GM15510 (cell line): Measurements from ENCODE around the gene KRT16.

Source experiments
- POLR2A ChIP-seq: IDR thresholded peaks from 3 replicates; pipeline ENCODE4 v1.6.1; 2011; ENCODE audit warnings: borderline replicate concordance; ENCODE audit not compliant: insufficient read length; ENCODE audit errors: extremely low read depth

The KRT16 gene

DNA sequence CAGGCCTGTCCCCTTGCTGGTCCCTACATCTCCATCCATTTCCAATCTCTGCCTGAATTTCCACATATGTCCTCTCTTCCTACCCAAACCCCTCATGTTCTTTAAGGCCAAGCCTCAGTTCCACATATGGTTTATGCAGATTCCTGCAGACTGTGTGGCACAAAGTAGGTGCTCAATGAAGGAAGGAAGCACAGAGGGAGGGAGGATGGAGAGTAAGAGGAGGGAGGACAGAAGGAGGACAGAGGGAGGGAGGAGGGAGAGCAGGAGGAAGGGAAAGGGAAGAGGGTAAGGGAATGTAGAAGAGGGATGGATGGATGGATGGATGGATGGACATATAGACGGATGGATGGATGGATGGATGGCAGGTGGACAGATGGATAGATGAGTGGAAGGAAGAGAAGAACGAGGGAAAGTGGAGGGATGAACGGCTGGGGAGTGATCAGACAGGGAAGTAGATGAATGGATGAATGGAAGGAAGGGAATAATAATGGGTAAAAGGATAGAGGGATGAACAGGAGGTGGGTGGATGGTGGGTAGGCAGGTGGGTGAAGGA, 18.1 kb downstream of the KRT16 start:
- no peak for TF ChIP-seq POLR2A

DNA sequence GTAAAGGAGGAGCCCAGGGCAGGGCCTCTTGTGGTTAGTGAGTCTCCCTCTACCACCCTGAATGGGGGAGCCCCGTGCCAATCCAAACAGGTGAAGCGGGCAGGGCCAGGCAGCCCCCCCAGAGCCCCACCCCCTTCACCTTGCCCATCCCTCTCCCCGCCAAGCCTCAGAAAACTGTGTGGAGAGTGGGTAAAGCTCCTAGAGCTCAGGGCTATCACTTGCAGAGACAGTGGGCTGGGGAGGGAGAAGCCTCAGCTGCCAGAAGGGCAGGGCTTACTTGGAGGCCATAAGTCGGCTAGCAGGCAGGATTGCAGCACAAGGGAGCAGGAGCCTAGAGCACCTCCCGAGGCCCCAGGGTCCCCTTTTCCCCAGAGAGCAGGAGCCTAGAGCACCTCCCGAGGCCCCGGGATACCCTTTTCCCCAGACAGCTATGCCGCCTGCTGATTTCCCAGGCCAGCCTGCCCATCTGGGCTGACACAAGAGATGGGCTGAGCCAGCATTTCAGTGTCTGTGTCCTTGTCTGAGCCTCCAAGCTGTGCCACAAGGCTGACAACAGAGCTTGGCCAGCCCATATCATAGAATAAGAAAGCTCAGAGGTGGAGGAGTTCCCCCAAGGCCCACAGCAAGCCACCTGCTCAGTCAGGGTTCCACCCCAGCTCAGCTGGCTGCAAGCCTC, 19.1 kb downstream of the KRT16 start:
- no peak for TF ChIP-seq POLR2A

DNA sequence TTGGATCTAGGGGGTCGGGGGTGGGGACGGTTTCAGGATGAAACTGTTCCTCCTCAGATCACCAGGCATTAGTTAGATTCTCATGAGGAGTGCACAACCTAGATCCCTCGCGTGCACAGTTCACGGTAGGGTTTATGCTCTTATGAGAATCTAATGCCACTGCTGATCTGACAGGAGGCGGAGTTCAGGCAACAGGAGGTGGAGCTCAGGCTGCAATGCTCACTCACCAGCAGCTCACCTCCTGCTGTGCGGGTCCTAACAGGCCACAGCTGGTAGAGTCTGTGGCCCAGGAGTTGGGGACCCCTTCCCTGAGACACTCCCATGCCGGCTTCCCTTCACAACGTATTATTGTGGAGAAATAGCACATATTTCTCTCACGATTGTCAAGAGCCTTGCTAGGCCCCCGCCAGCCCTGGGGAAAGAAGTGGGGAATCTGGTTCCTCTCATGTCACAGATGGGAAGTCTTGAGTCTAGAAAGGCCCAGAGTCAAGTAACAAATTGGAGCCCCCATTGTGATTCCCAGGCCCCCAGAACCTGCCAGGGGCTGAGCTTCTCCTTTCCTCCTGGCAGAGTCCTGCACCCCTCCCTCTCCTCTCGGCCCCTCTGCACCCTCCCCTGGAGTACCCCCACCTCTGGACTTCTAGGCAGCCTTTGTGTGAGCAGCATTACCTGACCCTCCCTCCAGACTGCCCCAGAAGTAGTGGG, 19.8 kb downstream of the KRT16 start:
- TF ChIP-seq POLR2A: no peak

DNA sequence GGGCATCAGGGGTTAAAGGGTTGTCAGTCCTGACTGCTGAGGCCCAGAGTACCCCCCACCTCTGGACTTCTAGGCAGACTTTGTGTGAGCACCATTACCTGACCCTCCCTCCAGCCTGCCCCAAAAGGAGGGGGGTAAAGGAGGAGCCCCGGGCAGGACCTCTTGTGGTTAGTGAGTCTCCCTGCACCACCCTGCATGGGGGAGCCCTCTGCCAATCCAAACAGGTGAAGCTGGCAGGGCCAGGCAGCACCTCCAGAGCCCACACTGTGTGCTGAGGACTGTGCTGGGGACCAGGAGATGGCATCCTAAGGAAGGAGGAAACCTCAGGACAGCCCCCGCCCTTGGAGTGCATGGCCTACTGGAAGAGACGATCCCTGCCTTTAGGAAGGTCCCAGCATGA, 23.3 kb downstream of the KRT16 start:
- no peak for TF ChIP-seq POLR2A

DNA sequence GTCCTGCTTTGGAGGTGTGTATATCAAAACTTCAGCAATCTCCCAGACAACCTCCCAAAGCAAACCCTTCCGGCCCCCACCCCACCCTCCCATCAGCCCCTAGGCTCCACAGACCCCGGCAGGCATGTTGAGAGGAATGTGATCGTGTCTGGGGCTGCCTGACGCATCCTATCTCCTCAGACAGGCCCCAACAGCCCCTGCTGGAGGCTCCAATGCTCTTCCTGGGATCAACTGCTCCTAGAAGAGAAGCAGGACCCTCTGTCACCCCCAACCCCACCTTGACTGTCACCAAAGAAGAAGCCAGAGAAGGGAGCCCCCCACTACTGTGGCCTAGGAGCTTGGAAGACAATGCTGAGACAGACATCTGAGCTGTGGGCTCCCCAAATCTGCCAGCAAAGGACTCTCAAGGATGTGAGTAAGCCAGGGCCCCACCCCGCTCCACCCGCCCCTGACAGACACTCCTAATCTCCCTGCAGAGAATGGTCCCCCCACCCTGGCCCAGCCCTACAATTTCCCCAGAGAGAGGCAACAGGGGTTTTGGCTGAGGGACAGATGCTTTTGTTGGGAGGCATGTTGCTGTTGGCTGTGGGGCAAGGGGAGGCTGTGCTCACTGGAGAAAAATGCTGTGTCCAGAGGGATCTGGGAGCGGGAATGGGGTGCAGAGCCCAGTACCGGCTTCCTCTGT, 24.3 kb downstream of the KRT16 start:
- no peak for TF ChIP-seq POLR2A

DNA sequence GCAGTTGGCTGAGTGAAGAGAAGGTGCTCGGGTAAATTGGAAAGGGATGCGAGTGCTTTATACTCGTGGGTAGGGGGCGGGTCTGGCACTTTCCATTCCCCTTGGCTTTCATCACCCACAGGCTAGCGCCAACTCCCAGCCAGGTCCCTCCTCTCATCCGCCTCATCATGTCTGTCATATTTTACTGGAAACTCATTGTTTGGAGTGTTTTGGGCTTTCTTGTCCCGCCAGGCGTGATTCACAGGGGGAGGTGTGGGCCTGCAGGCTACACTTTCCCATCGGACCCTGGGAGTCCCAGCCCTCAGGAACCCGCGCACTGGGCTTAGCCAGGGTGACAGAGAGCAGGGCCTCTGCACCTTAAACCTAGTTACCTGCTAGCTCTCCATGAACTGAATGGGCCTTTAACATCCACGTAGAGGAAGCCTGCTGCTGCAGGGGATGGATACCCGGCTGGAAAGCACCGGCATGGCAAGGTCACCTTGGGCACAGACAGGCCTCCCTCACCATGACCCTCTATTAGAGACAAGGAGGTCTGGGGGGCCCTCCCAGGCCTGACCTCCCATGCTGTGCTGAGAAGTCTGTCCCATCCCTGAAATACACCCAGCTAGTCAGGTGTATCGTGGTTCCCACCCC, 25.6 kb downstream of the KRT16 start, which contains the start of gene KRT14:
TSS of gene KRT14 (minus strand) at position 33 of the 633 bp plus-strand sequence. CDS start 61 bp downstream, outside the sequence.
- TF ChIP-seq POLR2A: no peak

DNA sequence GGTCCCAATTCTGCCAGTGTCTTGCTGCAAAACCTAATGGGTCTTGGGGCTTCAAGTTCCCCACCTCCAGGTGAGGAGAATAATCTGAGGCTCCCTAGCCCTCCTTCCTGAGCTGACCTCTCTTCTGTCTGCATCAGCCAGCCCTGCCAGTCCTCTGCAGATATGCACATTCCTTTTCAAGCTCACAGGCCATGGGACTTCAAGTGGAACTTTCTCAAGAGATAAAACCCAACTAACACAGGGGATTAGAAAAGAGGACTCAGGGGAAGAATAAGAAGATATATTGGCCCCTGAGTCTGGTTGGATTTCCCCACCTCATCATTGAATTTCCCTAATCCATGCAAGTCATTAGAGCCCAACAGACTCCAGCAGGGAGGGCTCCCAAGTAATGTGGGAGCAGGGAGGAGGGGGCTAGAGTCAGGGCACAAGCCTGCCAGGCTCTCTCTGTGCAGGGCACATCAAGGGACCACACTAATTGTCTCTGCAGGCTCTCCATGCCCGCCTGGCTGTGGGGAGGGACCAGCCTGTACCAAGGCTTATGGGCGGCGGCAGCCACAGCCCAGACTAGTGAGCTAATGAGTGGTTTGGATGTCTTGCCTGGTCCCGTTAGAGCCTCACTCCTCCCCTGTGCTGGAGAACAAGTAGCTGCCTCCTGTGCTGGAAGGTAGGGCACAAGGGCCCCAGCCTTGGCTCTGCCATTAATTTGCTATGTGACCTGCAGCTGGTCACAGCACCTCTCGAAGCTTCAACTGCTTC, 27.1 kb downstream of the KRT16 start:
- TF ChIP-seq POLR2A: no peak

DNA sequence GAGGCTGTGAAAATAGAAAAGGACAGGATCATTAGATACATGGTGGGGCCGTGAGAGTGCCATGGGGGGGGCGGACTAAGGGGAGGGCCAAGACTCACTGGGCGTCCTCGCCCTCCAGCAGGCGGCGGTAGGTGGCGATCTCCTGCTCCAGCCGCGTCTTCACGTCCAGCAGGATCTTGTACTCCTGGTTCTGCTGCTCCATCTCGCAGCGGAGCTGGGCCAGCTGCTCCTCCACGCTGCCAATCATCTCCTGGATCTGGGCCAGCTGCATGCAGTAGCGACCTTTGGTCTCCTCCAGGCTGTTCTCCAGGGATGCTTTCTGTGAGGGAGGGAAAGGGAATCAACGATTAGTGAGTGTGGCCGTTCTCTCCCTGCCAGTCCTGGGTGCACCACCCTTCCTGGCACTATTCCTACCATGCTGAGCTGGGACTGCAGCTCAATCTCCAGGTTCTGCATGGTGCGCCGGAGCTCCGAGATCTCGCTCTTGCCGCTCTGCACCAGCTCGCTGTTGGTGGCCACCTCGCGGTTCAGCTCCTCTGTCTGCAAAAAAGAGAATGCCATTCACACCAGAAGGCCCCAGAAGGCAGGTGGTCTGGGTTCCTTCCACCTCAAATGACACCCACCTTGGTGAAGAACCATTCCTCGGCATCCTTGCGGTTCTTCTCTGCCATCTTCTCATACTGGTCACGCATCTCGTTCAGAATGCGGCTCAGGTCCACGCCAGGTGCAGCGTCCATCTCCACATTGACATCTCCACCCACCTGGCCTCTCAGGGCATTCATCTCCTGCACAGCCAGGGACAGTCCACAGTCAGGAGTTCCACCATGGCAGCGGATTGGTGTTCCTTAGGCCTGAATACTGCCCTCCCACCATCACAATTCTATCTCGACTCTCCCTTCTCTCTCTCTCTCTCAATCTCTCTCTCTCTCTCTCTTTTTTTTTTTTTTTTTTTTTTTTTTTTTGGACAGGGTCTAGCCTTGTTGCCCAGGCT, 29.1 kb downstream of the KRT16 start:
- no peak for TF ChIP-seq POLR2A

DNA sequence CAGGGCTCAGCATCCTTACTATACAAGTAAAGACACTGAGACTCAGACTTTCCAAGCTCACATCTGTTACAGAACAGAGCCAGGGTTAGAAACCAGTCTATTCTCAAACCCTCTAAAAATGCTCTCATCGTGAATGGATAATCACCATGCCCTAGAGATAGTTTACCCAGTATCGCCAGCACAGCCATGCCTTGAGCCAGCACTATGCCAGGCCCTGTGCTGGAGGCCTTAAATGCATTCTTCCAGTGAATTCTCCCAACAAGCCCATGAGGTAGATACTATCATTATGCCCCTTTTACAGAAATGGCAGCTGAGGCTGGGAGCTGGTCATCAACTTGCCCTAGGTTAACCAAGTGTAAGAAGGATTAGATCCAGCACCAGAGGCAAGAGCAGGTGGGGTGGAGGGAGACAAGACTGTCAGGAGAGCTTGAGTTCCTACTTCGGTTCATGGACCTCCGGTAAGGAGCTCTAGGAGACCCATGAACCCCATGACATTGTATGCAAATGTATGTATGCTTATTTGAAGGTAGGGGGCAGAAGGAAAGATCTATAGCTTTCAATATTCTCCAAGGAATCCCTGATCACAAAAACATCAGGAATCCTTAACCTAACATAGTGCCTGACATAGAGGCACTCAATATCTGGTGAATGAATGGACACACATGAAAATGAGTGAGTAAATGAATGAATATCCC, 31.1 kb downstream of the KRT16 start:
- no peak for TF ChIP-seq POLR2A

DNA sequence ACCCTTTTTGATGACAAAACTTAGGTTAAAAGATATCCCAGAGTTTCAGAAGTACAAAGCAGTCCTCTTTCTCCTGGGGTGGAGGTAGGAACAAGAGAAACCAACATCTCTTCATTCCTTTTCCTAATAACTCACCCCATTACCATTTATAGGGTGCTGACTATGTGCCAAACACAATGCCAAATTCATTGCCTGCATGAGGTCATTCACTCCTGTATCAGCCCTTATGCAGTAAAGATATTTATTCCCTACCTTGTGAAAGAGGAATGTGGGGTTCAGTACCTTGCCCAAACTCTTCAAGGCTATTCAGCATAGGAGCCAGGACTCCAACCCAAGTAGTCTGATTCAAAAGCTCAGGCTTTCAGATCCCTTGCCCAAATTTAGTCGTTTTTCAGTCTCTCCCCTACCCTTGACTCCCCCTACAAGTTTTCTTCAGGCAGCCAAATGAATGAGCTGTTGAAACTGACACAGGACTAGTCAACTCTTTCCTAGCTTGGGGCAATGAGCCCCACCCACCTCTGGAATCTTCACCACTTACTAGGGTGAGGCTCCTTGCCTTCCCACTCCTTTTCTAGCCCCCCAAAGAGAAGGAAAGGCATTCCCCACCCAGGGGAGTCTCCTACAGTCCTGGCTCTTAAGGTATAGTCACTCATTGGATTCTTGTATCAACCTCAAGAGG, 31.7 kb downstream of the KRT16 start:
- TF ChIP-seq POLR2A: no peak

DNA sequence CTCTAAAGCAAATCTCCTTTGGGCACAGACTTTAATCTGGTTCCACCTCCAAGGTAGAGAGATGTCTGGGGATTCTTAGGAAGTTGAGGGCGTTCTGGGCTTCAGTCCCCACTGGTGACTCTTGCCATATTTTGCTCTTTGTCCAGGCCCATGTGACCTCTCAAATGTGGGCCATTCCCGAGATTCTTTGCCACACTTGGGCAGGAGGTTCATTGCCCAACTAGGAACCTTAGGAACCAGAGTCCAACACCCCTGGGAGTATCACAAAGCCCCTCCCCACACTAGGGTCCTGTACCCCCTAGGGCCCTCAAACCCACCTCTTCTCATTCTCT, 32.4 kb downstream of the KRT16 start:
- TF ChIP-seq POLR2A: no peak
